NCI-H2029 (cell line): ENCODE data around the gene TTC24.
"Not testable (repeated sequence)": the region's sequence is repeated elsewhere in the genome, so short reads cannot be mapped to it uniquely, and the experiment has no call there.

Experiments
- DNase-seq: peaks from one replicate; lab custom pipeline; 2025; lab: John Stamatoyannopoulos, UW

Gene TTC24

DNA sequence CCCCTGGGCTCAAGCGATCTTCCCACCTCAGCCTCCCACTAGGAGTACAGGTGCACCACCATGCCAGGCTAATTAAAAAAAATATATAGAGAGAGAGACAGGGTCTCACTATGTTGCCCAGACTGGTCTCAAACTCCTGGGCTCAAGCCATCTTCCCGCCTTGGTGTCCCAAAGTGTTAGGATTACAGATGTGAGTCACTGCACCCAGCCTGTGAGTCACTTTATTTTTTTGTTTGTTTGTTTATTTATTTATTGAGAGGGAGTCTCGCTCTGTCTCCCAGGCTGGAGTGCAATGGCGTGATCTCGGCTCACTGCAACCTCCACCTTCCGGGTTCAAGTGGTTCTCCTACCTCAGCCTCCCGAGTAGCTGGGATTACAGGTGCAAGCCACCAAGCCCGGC lies 8.4 kb downstream of the TTC24 start:
- not testable (repeated sequence) for DNase-seq

DNA sequence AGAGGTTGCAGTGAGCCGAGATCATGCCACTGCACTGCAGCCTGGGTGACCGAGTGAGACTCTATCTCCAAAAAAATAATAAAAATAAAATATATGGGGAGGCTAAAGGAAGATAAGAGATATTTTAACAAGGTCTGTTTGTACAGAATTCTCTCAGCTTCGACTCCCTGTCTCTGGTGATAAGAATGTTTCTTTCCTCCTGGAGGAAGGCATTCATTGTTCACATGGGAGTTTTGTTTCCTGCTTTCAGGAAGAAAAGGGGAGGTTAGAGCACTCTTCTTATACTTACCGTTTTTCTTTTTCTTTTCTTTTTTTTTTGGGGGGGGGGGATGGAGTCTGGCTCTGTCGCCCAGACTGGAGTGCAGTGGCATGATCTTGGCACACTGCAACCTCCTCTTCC lies 10.0 kb downstream of the TTC24 start:
- DNase-seq = no peak

DNA sequence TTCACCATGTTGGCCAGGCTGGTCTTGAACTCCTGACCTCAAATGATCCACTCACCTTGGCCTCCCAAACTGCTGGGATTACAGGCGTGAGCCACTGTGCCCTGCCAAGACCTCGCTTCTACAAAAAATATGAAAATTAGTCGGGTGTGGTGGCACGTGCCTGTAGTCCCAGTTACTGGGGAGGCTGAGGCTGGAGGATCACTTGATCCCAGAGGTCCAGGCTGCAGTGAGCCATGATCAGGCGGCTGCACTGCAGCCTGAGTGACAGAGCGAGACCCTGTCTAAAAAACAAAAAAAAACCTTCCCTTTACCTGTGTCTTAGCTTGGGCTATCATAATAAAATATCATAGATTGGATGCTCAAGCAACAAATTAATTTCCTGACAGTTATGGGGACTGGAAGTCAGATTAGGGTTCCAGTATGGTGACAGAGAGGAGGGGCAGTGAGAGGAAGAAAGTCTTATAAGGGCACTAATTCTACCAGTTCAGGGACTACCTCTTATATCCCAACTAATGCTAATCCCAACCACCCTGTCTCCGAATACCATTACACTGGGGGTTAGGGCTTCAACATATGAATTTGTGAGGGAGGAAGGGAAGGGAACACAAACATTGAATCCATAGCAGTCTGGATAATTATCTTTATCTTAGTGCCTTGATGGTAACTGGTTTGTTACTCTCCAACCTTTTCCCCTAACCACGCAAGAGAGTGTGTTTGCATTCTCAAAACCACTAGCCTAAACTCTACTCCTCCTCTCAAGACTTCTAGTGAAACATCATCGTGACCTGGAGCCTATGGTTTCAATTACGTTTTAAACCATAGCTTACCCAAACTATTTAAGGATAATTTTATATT lies 11.0 kb downstream of the TTC24 start:
- no peak for DNase-seq

DNA sequence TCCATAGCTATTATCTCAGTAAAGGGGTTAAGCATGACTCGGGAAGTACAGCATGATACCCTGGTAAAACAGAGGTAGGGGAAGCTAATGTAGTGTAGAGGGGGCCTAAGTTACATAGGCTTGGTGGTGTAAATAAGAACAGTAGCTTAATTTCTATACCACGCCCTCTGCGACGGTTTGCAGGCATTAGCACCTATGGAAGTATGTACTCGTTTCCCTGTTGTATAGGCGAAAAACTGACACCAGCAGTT lies 11.6 kb downstream of the TTC24 start:
- no peak for DNase-seq

DNA sequence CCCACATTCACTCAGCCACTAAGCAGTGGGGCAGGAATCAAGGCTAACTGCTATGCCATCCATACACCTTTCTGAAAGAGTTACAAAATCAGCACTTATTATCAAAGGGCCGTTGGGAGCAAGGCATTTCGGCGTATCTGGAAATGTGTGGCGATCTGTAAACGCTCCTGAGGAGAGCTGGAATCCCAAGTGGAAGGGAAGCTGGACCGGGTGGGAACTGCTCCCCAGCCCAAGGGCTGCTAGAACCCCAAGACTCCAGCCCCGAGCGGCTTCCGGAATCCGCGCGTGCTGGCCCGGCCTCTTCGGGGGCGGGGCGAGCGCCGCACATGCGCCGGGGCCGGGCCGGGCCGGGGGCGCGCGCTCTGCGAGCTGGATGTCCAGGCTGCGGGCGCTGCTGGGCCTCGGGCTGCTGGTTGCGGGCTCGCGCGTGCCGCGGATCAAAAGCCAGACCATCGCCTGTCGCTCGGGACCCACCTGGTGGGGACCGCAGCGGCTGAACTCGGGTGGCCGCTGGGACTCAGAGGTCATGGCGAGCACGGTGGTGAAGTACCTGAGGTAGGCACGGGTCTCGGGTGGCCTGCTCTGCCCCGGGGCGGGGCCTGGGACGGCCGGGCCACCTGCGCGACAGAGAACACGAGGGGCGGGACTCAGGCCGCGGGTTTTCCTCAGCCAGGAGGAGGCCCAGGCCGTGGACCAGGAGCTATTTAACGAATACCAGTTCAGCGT lies 12.1 kb downstream of the TTC24 start, which contains the start of gene NAXE:
NAXE (plus strand) TSS at position 345 of the 726 bp plus-strand sequence; CDS start at position 374, 29 bp downstream.
- peak; percentile 59 for DNase-seq

DNA sequence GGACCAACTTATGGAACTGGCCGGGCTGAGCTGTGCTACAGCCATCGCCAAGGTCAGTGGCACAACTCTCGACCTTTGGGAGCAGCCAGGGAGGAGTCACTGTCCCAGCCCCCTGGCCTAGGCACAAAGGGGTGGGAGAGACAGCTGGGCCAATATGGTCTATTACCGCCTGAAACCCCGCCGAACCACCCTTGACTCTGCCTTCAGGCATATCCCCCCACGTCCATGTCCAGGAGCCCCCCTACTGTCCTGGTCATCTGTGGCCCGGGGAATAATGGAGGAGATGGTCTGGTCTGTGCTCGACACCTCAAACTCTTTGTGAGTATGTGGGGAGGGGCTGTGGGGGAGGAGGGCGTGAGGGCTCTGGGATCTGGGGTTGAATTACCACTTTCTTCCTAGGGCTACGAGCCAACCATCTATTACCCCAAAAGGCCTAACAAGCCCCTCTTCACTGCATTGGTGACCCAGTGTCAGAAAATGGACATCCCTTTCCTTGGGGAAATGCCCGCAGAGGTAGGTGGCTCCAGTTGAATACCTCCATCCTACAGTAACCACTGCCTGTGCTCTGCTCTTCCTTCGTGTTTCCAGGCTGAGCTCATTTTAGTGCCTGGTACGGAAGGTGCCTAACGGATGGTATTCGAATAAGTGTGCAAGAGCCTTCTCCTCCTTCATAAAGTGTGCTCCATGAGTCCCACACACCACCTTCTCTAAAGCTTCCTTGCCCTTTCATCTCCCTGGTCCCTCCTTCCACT lies 12.8 kb downstream of the TTC24 start:
- DNase-seq = no peak

DNA sequence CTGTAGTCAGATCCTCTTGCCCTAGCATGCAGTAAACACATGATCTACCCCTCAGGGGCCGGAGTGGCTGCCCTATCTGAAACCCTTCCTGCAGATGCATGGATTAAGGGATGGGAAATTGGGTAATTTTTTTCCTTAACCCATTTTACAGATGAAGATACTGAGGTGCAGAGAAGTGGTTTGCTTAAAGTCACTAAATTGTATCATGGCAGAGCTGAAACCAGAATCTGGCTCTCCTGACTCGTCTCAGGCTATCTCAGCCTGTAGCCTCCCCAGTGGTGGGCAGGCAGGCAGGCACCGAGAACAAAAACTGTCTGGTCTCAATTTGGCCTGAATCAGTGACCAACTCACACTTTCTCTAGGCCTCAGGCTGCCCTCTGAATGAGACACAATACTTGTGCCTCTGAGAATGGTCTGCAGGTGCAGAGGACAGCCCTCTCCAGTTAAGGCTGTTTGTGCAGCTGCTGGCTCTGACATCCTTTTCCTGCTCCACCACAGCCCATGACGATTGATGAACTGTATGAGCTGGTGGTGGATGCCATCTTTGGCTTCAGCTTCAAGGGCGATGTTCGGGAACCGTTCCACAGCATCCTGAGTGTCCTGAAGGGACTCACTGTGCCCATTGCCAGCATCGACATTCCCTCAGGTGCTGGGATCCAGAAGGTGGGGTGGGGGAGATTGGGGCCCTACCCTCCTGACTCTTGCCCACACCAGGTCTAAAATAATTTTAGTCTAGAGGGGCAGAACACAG lies 13.6 kb downstream of the TTC24 start:
- peak; percentile 61 for DNase-seq

DNA sequence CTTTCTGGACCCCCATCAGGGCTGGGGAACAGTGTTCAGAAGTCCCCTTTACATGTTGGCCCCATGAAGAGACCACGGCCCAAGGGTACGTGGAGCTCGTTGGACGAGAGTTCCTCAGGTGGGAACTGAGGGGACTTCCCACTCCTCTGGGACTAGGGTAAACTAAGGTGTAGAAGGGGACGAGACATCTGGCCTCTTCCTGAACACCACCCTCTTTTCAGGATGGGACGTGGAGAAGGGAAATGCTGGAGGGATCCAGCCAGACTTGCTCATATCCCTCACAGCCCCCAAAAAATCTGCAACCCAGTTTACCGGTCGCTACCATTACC lies 14.1 kb downstream of the TTC24 start:
- DNase-seq = no peak

DNA sequence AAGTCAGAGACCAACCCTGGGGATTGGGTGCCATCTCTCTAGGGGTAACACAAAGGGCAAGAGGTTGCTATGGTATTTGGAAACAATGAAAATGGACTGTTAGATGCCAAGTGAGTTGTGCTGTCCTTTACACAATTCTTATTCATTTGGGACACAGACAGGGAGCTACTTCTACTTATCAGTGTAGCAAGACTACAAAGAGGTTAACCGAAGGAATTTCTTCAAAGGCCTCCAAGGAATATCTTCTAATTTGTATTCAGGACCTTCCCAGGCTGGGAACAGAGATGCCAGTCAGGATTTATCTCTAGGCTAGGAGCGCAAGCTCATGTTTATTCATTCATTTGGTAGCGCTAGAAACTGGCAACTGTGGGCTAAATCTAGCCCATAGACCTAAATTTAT lies 14.7 kb downstream of the TTC24 start:
- no peak for DNase-seq

DNA sequence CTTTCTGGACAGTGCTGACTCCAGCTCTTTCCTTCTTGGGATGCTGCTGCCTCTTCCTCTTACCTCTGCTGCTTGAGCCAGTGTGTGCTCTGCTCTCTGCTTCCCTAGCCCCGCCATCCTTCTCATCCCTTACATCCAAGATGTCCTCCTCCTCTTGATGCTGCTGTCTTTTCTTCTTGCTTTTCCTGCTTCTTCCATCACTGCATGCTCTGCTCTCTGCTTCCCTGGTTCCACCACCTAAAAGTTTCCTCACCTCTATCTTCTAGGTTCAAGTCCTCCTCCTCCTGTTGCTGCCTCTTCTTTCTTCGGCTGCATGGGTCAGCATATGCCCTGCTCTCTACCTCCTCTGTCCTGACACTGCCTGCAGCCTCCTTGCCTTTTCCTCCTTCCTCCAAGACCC lies 15.5 kb downstream of the TTC24 start:
- DNase-seq = no peak

DNA sequence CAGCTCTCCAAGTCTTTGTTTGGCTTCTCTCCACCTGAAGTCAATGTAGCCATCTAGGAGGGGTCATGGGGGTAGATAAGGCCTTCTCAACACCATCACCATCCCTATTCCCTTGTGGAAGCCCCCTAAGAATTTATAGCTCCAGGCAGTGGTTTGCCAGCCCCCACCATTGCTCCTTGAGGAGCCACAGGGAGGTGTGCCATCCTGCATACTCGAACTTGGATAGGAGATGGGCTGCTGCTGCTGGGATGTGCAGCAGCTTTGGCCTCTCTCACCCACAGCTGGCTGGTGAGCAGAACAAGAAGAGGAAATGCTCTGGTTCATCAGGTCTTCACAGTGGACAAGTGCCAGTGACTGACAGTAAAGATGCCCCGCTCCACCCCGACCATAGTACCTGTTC lies 16.9 kb downstream of the TTC24 start:
- DNase-seq = no peak

DNA sequence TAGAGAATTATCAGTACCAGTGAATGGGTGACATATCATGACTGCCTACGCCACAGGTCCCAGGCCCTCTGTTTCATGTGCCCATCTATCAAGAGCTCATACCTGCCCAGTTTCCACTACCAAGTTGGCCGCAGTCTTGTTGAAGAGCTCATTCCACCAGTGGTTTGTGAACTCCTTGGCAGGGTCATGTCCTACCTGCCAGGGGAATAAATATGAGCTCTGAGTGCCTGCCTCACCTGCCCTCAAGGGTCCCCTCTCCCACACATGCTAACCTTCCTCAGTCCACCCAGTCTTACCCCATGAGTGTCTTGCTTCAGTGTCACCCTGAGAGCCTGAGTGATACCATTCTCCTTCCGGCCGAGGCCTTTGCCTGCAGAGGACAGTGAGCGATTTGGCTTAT lies 18.6 kb downstream of the TTC24 start:
- no peak for DNase-seq

DNA sequence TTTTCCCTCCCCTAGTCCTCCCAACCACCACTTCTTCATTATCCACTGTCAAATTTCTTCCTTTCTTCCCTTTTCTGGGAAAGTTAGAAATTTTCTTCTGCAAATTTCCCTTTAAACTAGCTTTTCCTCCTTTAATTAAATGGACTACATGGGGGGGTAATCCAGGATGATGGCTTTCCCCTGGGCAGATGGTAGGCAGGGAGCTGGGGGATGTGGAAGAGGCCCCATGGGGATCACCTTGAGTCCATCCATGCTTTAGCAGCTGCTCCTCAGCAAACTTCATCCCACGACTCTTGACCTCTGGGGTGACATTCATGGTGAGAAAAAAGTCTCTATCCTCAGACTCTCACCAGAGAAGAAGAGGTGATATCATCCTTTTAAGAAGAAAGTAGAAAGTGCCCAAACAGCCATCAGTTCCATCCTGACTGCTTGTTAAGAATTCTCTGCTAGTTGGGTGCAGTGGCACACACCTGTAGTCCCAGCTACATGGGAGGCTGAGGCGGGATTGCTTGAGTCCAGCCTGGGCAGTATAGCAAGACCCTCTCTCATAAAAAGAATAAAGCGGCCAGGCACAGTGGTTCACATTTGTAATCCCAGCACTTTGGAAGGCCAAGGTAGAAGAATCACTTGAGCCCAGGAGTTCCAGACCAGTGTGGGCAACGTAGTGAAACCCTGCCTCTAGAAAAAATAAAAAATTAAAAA lies 19.4 kb downstream of the TTC24 start:
- no peak for DNase-seq

DNA sequence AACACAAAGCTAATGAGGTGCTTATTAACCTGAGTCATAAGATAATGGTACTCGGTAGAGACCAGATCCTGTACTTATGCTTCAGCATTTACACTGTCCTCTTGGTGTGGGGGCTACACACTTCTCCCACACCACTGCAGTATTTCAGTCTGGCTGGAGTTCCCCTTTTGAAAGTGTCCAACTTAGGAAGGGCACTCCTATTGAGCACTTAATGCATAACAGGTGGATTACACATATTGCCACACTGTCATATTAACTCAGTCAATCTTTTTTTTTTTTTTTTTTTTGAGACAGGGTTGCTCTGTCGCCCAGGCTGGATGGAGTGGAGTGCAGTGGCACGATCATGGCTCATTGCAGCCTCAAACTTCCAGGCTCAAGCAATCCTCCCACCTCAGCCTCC lies 20.3 kb downstream of the TTC24 start:
- no peak for DNase-seq

DNA sequence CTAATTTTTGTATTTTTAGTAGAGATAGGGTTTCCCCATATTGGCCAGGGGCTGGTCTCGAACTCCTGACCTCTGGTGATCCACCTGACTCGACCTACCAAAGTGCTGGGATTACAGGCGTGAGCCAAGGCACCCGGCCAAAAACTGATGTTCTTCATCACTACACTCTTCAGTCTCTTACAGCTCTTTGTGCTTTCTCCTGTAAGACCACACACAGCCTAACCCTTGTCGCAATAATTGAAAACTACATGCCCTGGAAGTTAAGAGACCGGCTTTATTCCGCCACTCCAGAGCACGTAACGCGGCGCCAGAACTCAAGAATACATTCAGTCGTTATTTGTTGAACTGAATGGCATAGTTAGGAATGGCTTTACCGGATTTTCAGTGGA lies 21.2 kb downstream of the TTC24 start:
- no peak for DNase-seq

DNA sequence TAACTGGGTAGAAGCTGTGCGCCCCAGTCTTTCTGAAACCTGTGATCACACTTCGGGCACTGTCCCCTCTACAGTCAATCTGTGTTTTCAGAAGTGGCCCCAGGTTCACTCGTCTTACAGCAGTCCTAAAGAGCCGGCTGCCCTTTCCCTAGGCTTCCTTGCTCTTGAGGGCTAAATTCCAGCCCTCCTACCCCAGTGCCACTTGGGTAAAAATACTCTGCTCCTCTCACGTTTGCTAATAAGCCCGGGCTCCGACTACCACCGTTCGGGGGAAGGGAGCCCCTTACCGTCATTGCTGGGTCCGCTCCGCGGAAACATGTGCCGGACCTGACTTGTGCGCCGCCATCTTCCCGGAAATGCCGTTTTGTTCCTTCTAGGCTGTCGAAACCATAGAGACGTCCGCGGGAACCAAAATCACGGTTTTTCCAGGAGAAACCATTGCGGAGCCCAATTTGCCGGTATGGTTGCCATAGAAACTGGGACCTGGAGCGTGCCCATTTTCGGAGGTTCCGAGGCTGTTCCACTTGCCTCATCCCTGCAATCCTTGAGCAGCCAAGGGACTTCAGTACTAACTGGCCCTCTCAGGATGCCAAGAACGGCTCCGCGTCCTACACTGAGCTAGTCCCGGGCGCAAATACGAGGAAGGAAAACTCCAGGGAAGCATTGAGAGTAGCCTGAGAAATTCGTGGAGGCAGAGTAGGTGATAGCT lies 21.8 kb downstream of the TTC24 start, which contains the start of gene GPATCH4:
GPATCH4 (minus strand) TSS at position 358 of the 709 bp plus-strand sequence.
- peak; percentile 50 for DNase-seq

DNA sequence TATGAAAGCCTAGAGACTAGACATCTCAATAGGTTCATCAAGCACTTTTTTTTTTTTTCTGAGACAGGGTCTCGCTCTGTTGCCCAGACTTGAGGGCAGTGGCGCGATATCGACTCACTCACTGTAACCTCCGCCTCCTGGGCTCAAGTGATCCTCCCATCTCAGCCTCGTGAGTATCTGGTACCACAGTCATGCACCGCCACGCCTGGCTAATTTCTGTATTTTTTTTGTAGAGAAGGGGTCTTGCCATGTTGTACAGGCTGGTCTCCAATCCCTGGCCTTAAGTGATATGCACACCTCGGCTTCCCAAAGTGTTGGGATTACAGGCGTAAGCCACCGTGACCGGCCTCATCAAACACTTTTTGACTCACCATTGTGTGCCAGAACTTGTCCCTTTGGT lies 22.4 kb downstream of the TTC24 start:
- DNase-seq = no peak

DNA sequence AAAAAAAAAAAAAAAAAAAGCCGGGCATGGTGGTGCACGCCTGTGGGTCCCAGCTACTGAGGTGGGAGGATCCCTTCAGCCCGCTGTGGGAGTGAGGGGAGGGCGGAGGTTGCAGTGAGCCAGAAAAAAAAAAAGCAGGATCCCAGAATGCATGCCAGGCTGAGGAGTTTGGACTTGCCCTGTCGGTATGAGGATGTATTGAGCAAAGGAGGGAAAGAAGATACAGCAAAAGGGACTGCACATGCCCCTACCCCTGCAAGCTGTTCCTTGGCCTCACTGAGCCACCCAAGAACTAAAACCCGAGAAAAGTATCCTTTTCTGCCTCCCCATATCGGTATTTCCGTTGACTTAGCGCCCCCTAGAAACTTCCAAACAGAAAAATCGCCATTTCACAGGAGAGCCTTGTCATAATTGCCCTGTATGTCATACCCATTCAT lies 23.1 kb downstream of the TTC24 start:
- DNase-seq = no peak

DNA sequence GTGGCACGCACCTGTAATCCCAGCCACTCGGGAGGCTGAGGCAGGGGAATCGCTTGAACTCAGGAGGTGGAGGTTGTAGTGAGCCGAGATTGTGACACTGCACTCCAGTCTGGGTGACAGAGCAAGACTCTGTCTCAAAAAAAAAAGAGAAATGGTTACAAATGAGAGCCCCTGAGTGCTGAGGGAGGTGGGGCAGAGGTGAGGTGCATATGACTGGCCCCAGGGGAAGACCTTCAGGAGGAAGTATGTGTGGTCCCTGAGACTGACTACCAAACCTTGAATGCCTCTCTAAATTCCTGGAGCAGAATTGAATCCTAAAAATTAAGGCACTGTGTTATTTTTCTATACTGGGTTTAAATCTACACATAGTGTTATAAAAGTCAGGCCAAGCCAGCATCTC lies 27.8 kb downstream of the TTC24 start:
- DNase-seq = not testable (repeated sequence)

DNA sequence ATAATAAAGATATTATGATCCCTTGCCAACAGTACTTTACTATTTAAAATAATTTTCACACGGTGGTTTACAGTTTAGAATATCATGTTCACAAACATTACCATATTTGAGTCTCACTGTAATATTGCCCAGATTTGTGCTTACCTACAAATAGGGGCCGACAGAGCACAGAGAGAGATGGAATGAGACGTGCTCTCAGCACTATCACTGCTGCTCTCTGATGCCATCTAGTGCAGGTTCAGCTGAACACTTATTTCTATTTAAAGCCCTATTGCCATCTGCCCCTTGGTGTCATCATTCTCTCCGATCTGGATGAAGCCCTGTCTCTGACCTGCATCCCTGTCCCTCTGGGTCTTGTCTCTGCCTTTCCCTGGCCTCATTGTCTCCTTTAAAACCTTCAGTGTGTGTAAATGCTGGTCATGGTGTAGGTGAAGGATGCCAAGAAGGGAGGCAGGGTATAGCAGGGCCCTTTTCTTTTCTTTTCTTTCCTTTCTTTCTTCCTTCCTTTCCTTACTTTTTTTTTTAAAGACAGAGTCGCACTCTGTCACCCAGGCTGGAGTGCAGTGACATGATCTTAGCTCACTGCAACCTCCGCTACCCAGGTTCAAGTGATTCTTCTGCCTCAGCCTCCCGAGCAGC lies 28.6 kb downstream of the TTC24 start:
- peak; percentile 75 for DNase-seq
